Right ventricle myocardium inferior (tissue), 1 donor: ENCODE results near the gene JAG2. TPM values are rescaled to one million over a fixed set of nuclear protein-coding genes. Genes with fewer than 3 reads are reported as not detected.
"Not testable (repeated sequence)": the region's sequence is repeated elsewhere in the genome, so short reads cannot be mapped to it uniquely, and the experiment has no call there.

Experiments
- ATAC-seq: fragments of 200-7000 bp; cut with Tn5 transposase; one replicate; pipeline ENCODE4 v1.9.1; 2020; ENCODE audit warnings: mild to moderate bottlenecking, moderate library complexity
- DNase-seq: peaks from one replicate; pipeline ENCODE4 v3.0.0; 2021; ENCODE audit errors: missing footprints
- intact Hi-C: fragments of 100-400 bp; cut with DNase I; formaldehyde crosslinking; loops from one replicate; pipeline ENCODE4 v1.11.0; 2022
- total RNA-seq: library from RNA; stranded (reverse); fragmentation: NEBNext Ultra II Directional; extraction: Animal tissue kit (Norgen Biotek cat#: 25700); gene quantifications from one replicate; pipeline ENCODE4 v1.2.1, GENCODE V29; 2021
- donor health status: DM: no; HTN: yes; CAD: no; lungs with severe emphysema.

Gene JAG2
- total RNA-seq, 1 donor from 2014 or later: 34.6 TPM

GRCh38 chr14:105117710-105118385, 50.7 kb downstream of the JAG2 start:
- DNase-seq: peak; percentile 26
- intact Hi-C loops: no loop called here
- ATAC-seq: no peak

- DNase-seq (peak; percentile 54), ATAC-seq (no peak)
- intact Hi-C loops: no loop called here
These were observed 51.3 kb downstream of the JAG2 start for GRCh38 chr14:105117257-105117646.

GRCh38 chr14:105116451-105117256, 51.9 kb downstream of the JAG2 start:
- DNase-seq (peak; percentile 34), ATAC-seq (no peak)
- intact Hi-C loops: no loop called here

GRCh38 chr14:105109243-105109642, 59.3 kb downstream of the JAG2 start:
- DNase-seq, ATAC-seq, intact Hi-C loops: not testable (repeated sequence)

GRCh38 chr14:105108516-105108864, 60.1 kb downstream of the JAG2 start:
- ATAC-seq (no peak), DNase-seq (no peak)
- intact Hi-C loops: no loop called here

- ATAC-seq (no peak), DNase-seq (no peak)
- intact Hi-C loops: no loop called here
These were observed 60.6 kb downstream of the JAG2 start for GRCh38 chr14:105107781-105108515.

- no peak for ATAC-seq
- intact Hi-C loops: no loop called here
- DNase-seq: no peak
These were observed 61.2 kb downstream of the JAG2 start for GRCh38 chr14:105107351-105107750.

GRCh38 chr14:105105158-105105557, 63.4 kb downstream of the JAG2 start:
- ATAC-seq: no peak
- intact Hi-C loops: no loop called here
- DNase-seq: no peak

- intact Hi-C loops: no loop called here
- no peak for DNase-seq
- no peak for ATAC-seq
These were observed 65.7 kb downstream of the JAG2 start for GRCh38 chr14:105102893-105103292.

GRCh38 chr14:105102361-105102870, 66.2 kb downstream of the JAG2 start:
- intact Hi-C loops: no loop called here
- DNase-seq (no peak), ATAC-seq (no peak)

GRCh38 chr14:105100910-105101309, 67.7 kb downstream of the JAG2 start:
- DNase-seq: no peak
- intact Hi-C loops: no loop called here
- no peak for ATAC-seq

GRCh38 chr14:105099778-105100177, 68.8 kb downstream of the JAG2 start:
- intact Hi-C loops: loop anchor here (10.0 kb wide), 1 partner anchor 375 kb away; the partner anchor contains the start of gene CRIP2
- ATAC-seq (no peak), DNase-seq (no peak)

- intact Hi-C loops: loop anchor here (10.0 kb wide), 1 partner anchor 376 kb away; the partner anchor contains the start of gene CRIP2
- ATAC-seq (no peak), DNase-seq (no peak)
These were observed 70.3 kb downstream of the JAG2 start for GRCh38 chr14:105098316-105098715.

GRCh38 chr14:105097794-105098127, 70.8 kb downstream of the JAG2 start:
- intact Hi-C loops: loop anchor here (10.0 kb wide), 1 partner anchor 377 kb away; the partner anchor contains the start of gene CRIP2
- no peak for ATAC-seq

GRCh38 chr14:105096206-105096875, 72.2 kb downstream of the JAG2 start:
- intact Hi-C loops: loop anchor here (10.0 kb wide), 1 partner anchor 378 kb away; the partner anchor contains the start of gene CRIP2
- ATAC-seq (no peak), DNase-seq (peak; percentile 70)

More at GRCh38 chr14:105097794-105098127, 70.8 kb downstream of the JAG2 start:
- DNase-seq: no peak

- intact Hi-C loops: loop anchor here (10.0 kb wide), 1 partner anchor 379 kb away; the partner anchor contains the start of gene CRIP2
- DNase-seq (no peak), ATAC-seq (no peak)
These were observed 73.3 kb downstream of the JAG2 start for GRCh38 chr14:105095236-105095805.

- ATAC-seq (no peak), DNase-seq (no peak)
- intact Hi-C loops: loop anchor here (5.0 to 10.0 kb wide), 5 partner anchors 58 to 380 kb away; partner anchors contain the start of genes CRIP2 and JAG2
These were observed 74.2 kb downstream of the JAG2 start for GRCh38 chr14:105094193-105094907.
